ENCODE data around the gene AHRR. TPM values are rescaled to one million over a fixed set of nuclear protein-coding genes. Genes with fewer than 3 reads are reported as not detected.
"Not testable (repeated sequence)": the region's sequence is repeated elsewhere in the genome, so short reads cannot be mapped to it uniquely, and the experiment has no call there.

Gene AHRR
- total and polyA plus RNA-seq, 4 donors, result 2.8 to 5.5 (median 3.8) TPM

DNA sequence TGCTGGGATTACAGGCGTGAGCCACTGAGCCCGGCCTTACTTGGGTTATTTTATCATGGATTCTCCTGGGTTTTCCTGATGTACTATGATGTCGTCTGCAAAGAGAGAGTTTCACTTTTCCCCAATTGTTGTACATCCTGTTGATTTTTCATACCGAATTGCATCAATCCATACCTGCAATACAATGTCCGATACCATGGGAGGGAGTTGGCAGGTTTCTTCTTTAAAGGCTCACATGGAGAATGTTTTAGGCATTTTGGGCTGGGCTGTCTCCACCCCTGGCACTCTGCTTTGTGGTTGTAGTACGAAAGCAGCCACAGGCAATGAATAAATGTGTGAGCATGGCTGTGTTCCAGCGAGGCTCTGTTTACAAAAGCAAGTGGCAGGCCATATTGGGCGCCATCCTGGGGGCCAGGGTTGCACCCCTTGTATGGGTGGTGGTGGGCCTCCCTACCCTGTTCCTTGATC lies 86.3 kb downstream of the AHRR start:
- DNase-seq (ENCODE audit: low read depth in 4 of 6, low spot score in 6 of 6), result no peak
- Histone ChIP-seq H3K36me3 (ENCODE audit: control insufficient read depth, insufficient read depth, low read length) (no peaks in the 10 kb centered on the region), H3K27me3 (ENCODE audit: control insufficient read depth, insufficient read depth, low read length) (no peaks in the 10 kb centered on the region), H3K4me1 (ENCODE audit: control insufficient read depth, insufficient read depth, low read length) (no peaks in the 10 kb centered on the region), H3K27ac (ENCODE audit: low read depth, low read length) (no peak overlapping the region), H3K4me3 (ENCODE audit: low read depth, low read length) (no peak overlapping the region), H3K9me3 (ENCODE audit: control insufficient read depth, insufficient read depth, low read length) (no peaks in the 10 kb centered on the region)
- WGBS (ENCODE audit: insufficient coverage), result 76% methylated on average over 4 of the region's 8 CpGs

DNA sequence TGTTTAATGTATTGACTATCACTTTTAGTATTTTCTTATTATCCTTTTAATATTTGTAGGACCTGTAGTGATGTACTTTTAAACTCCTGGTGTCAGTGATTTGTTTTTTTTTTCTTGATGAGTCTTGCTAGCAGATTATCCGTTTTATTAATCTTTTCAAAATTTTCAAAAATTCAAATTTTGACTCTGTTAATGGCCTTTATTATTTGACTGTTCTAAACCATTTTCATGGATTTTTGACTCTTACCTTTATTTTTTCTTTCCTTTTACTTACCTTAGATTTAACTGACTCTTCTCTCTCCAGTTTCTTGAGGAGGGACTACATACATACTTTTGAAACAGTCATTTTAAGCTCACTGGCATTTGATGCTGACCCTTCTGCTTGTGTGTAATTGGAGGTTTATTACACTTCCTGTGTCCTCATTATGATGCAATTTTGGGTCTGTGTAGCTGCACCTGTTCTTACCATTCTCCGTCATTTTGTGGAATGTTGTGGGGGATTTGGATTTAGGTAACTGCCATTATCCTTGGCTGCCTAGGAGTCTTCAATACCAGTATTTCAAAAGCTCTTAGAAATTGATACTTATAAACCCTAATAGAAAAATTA lies 89.5 kb downstream of the AHRR start:
- Histone ChIP-seq H3K27ac (ENCODE audit: low read depth, low read length) (no peak overlapping the region), H3K4me1 (ENCODE audit: control insufficient read depth, insufficient read depth, low read length) (peaks cover 14% of the 10 kb centered on the region), H3K9me3 (ENCODE audit: control insufficient read depth, insufficient read depth, low read length) (no peaks in the 10 kb centered on the region), H3K4me3 (ENCODE audit: low read depth, low read length) (no peak overlapping the region), H3K27me3 (ENCODE audit: control insufficient read depth, insufficient read depth, low read length) (no peaks in the 10 kb centered on the region), H3K36me3 (ENCODE audit: control insufficient read depth, insufficient read depth, low read length) (peaks cover 6% of the 10 kb centered on the region)
- WGBS (ENCODE audit: insufficient coverage), result no CpG with 5 or more reads among the region's 2 CpGs
- DNase-seq (ENCODE audit: low read depth in 4 of 6, low spot score in 6 of 6), result no peak

DNA sequence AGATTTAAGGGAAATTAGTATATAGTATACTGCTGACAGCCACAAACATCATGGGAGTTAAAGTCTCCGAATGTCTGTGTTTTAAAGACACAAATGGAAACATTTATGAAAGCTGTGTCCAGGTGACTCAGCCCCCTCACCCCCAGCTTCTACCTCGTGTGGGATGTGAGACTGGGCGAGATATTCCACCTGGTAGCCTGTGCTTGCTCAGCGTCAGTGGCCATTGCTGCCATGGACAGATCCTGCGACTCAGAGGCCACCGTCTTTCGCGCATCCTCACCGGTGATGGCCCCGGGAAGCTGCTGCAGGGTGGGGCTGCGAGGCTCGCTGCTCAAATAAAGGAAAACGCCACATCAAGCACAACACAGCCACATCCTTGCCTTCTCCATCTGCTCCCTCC lies 90.2 kb downstream of the AHRR start:
- H3K4me3 ChIP-seq (ENCODE audit: low read depth, low read length), result no peak overlapping the region
- no peaks in the 10 kb centered on the region for H3K27me3 ChIP-seq (ENCODE audit: control insufficient read depth, insufficient read depth, low read length)
- H3K9me3 ChIP-seq (ENCODE audit: control insufficient read depth, insufficient read depth, low read length), result no peaks in the 10 kb centered on the region
- WGBS (ENCODE audit: insufficient coverage), result 80% methylated on average over 12 of the region's 13 CpGs
- peaks cover 6% of the 10 kb centered on the region for H3K36me3 ChIP-seq (ENCODE audit: control insufficient read depth, insufficient read depth, low read length)
- no peak overlapping the region for H3K27ac ChIP-seq (ENCODE audit: low read depth, low read length)
- no peak for DNase-seq (ENCODE audit: low read depth in 4 of 6, low spot score in 6 of 6)
- peaks cover 18% of the 10 kb centered on the region for H3K4me1 ChIP-seq (ENCODE audit: control insufficient read depth, insufficient read depth, low read length)

DNA sequence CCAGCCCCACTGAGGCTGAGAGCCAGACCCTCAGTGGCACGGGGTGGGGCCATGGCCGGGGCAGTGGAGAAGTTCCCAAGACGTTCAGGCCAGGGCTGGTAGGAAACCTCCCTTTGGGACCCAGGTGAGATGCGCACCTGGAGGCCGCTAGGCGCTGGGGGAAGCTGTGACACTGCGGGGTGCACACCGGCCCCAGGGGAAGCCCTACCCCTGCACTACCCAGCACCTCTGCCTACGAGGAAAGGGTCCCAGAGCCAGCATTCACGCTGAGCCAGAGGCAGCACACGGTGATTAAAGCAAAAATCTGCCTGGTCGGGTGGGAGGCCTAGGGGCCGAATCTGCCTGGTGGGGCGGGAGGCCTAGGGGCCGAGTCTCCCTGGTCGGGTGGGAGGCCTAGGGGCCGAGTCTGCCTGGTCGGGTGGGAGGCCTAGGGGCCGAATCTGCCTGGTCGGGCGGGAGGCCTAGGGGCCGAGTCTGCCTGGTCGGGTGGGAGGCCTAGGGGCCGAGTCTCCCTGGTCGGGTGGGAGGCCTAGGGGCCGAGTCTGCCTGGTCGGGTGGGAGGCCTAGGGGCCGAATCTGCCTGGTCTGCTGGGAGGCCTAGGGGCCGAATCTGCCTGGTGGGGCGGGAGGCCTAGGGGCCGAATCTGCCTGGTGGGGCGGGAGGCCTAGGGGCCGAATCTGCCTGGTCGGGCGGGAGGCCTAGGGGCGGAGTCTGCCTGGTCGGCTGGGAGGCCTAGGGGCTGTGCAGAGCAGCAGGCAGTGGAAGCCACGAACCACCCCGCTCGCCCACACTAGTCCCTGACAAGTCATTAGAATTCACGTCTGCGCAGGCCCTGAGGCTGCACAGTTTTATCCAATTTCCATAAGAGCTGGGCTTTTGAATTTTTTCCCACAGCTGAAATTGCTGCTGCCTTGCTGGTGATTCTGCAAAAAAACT lies 93.7 kb downstream of the AHRR start:
- peaks cover 25% of the 10 kb centered on the region for H3K4me1 ChIP-seq (ENCODE audit: control insufficient read depth, insufficient read depth, low read length)
- not testable (repeated sequence) for H3K27ac ChIP-seq (ENCODE audit: low read depth, low read length); H3K4me3 ChIP-seq (ENCODE audit: low read depth, low read length); H3K27me3 ChIP-seq (ENCODE audit: control insufficient read depth, insufficient read depth, low read length); H3K36me3 ChIP-seq (ENCODE audit: control insufficient read depth, insufficient read depth, low read length); H3K9me3 ChIP-seq (ENCODE audit: control insufficient read depth, insufficient read depth, low read length)
- 31% methylated on average over 36 of the region's 42 CpGs for WGBS (ENCODE audit: insufficient coverage)
- DNase-seq (ENCODE audit: low read depth in 4 of 6, low spot score in 6 of 6), result peak in 3 of 6 donors; percentile 22 to 75 (median 44)

DNA sequence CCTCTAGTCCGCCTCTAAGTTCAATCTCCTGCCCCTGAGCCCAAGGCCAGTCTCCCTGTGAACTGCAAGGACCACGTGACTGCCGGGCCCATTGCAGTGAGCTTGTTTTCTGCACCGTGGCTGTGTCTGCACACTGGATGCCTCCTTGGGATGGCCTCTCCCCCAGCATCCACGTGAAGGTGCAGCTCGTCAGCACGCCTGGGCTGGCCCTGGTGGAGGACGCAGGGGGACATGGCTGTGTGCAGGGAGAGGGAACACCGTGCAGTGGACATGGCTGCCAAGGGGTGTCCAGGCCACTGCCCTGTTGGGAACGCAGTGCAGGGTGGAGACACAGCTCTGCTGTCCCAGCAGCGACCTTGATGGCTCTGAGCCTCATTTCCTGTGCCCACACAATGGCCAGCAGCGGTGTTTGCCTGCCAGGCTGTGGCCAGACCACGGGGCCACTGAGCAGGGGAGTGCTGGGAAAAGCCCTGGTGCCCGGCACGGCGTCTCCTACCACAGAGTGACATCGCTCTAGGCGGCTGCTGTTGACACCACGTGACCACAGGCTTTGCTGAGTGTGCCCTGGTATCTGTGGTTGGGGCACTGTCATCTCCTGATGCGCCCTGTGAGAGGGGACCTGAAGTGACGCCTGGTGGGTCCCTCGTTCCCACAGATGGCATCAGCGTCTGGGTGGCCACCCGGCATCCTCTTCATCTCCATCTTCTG lies 94.6 kb downstream of the AHRR start:
- DNase-seq (ENCODE audit: low read depth in 4 of 6, low spot score in 6 of 6), result no peak
- WGBS (ENCODE audit: insufficient coverage), result 80% methylated on average over 24 of the region's 24 CpGs
- no peak overlapping the region for H3K4me3 ChIP-seq (ENCODE audit: low read depth, low read length)

DNA sequence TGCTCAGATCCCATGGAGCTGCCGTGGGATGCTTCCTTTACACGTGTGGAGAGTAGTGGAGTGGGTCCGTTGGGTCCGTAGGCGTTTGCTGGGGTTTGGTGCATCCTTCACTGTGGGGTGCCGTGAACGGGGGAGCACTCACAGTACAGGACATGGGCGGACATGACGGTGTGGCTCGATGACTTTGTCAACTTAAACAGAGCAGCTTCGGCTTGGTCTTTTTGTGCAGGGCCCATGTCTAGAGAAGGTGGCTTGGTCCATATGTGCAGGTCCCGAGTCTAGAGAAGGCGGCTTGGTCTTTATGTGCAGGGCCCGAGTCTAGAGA lies 95.1 kb downstream of the AHRR start:
- no peak for DNase-seq (ENCODE audit: low read depth in 4 of 6, low spot score in 6 of 6)
- Histone ChIP-seq H3K4me1 (ENCODE audit: control insufficient read depth, insufficient read depth, low read length) (peaks cover 25% of the 10 kb centered on the region), H3K9me3 (ENCODE audit: control insufficient read depth, insufficient read depth, low read length) (no peaks in the 10 kb centered on the region), H3K36me3 (ENCODE audit: control insufficient read depth, insufficient read depth, low read length) (peaks cover 9% of the 10 kb centered on the region), H3K27me3 (ENCODE audit: control insufficient read depth, insufficient read depth, low read length) (no peaks in the 10 kb centered on the region), H3K27ac (ENCODE audit: low read depth, low read length) (no peak overlapping the region), H3K4me3 (ENCODE audit: low read depth, low read length) (no peak overlapping the region)
- WGBS (ENCODE audit: insufficient coverage), result 97% methylated on average over 13 of the region's 14 CpGs

More for the DNA sequence above, 94.6 kb downstream of the AHRR start:
- H3K27me3 ChIP-seq (ENCODE audit: control insufficient read depth, insufficient read depth, low read length), result no peaks in the 10 kb centered on the region
- H3K9me3 ChIP-seq (ENCODE audit: control insufficient read depth, insufficient read depth, low read length), result no peaks in the 10 kb centered on the region
- peaks cover 25% of the 10 kb centered on the region for H3K4me1 ChIP-seq (ENCODE audit: control insufficient read depth, insufficient read depth, low read length)
- H3K27ac ChIP-seq (ENCODE audit: low read depth, low read length), result no peak overlapping the region
- H3K36me3 ChIP-seq (ENCODE audit: control insufficient read depth, insufficient read depth, low read length), result peaks cover 6% of the 10 kb centered on the region

DNA sequence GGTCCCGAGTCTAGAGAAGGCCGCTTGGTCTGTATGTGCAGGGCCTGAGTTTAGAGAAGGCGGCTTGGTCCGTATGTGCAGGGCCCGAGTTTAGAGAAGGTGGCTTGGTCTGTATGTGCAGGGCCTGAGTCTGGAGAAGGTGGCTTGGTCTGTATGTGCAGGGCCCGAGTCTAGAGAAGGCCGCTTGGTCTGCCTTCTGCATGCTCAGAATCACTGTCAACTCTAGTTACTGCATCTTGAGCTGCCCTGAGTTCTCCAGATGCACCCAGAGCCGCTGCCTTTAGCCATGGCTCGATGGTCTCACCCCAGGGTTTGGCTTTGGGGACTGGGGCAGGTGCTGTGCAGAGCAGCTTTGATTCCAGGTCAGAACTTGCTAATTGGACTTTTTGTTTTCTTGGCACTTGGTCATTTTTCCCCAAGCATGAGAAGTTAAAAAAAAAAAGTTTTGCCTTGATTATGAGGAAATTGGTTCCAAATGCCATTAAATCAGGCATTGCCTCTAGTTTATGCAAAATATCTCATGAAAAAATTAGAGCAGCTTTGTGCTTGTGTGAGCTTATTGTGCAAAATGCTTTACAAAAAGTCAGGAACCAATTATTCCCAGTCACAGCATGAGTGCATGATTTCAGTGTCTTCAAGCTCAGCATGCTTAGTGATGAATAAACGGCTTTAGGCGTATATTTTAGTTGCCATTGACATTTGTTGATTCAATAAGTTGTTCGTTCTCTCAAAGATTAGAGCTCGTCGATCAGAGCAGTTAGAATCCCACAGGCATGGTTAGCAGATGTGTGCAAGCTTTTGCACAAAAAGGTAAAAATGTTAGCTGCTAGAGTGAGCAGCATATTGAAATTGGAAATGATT lies 96.0 kb downstream of the AHRR start:
- WGBS (ENCODE audit: insufficient coverage), result 89% methylated on average over 14 of the region's 14 CpGs
- Histone ChIP-seq H3K4me3 (ENCODE audit: low read depth, low read length) (no peak overlapping the region), H3K9me3 (ENCODE audit: control insufficient read depth, insufficient read depth, low read length) (no peaks in the 10 kb centered on the region), H3K27me3 (ENCODE audit: control insufficient read depth, insufficient read depth, low read length) (no peaks in the 10 kb centered on the region), H3K36me3 (ENCODE audit: control insufficient read depth, insufficient read depth, low read length) (peaks cover 9% of the 10 kb centered on the region), H3K4me1 (ENCODE audit: control insufficient read depth, insufficient read depth, low read length) (peaks cover 25% of the 10 kb centered on the region), H3K27ac (ENCODE audit: low read depth, low read length) (no peak overlapping the region)
- DNase-seq (ENCODE audit: low read depth in 4 of 6, low spot score in 6 of 6), result peak in 1 of 6 donors; percentile 68

DNA sequence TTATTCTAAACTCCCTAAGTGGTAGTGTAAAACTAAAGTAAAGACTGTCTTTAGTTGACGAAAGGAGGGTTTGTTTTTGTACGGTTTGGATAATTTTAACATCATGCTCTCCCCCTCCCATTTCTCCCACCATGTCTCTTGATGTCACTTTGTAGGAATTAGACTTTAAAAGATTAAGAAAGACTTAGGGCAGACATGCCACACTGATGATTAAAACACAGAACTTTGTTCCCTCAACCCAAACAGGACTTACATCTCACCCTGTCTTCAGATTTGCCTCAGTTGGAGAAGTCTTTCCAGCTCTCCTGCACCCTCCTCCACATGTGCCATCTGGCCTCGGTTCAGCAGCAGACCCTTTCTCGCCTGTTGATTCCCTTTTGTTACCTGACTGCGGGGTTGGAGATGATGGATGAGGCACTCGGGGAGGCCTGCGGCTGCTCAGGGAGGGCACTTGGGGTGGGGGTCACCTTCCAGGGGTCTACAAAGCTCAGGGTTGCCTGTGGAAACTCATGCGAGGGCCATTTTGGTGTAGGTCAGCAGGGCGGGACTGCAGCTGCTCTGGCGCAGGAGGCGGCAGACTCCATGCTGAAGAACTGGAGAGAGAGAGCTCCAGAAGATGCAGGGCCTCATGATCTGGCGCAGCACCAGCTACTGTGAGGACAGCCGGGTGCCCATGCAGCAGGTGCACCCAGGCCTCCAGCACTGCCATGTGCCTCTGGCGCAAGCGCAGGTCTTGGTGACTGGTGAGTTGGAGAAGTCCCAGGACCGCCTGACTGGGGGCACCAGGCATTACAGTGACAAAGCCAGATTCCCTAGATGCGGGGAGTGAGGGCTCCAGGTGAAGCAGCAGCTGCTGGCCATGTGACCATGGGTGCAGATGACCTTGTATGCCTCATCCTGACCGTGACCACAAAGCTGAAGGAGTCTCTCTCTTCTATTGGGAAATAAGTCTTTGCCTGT lies 96.9 kb downstream of the AHRR start:
- 62% methylated on average over 16 of the region's 18 CpGs for WGBS (ENCODE audit: insufficient coverage)
- Histone ChIP-seq H3K9me3 (ENCODE audit: control insufficient read depth, insufficient read depth, low read length) (no peaks in the 10 kb centered on the region), H3K4me3 (ENCODE audit: low read depth, low read length) (no peak overlapping the region), H3K27me3 (ENCODE audit: control insufficient read depth, insufficient read depth, low read length) (no peaks in the 10 kb centered on the region), H3K27ac (ENCODE audit: low read depth, low read length) (no peak overlapping the region), H3K36me3 (ENCODE audit: control insufficient read depth, insufficient read depth, low read length) (peaks cover 8% of the 10 kb centered on the region), H3K4me1 (ENCODE audit: control insufficient read depth, insufficient read depth, low read length) (peaks cover 25% of the 10 kb centered on the region)
- no peak for DNase-seq (ENCODE audit: low read depth in 4 of 6, low spot score in 6 of 6)

Measured in spinal cord (tissue), 10 donors.